Measurements from ENCODE around the gene ATXN2. TPM values are rescaled to one million over a fixed set of nuclear protein-coding genes. Genes with fewer than 3 reads are reported as not detected.

ATXN2 gene
- total RNA-seq, 1 experiment from 2014 or later: 17.2 TPM

- no peak overlapping the region for H3K4me3 ChIP-seq (ENCODE audit: low read length)
- no TSS peak for BruUV-seq (replicated peaks)
- intact Hi-C loops (cut with micrococcal nuclease): no loop called here
- H3F3A ChIP-seq (ENCODE audit: low read length, unreplicated experiment): peaks cover 16% of the 10 kb centered on the region
- no peaks in the 10 kb centered on the region for H3K9me2 ChIP-seq (replicated peaks; ENCODE audit: low read length)
- H3K4me1 ChIP-seq (ENCODE audit: insufficient read depth, low read length): peaks cover 27% of the 10 kb centered on the region
- H3K27ac ChIP-seq (ENCODE audit: low read length): no peak overlapping the region
- ChIA-PET CTCF (no interaction called here), POLR2A (ENCODE audit: unreplicated experiment) (no interaction called here)
- no peaks in the 10 kb centered on the region for H3K36me3 ChIP-seq (ENCODE audit: low read depth, low read length)
- DNase-seq (no peak), ATAC-seq (no peak)
- H4K20me1 ChIP-seq (ENCODE audit: low read length): peaks cover 25% of the 10 kb centered on the region
- H3K27me3 ChIP-seq (ENCODE audit: low read length): no peaks in the 10 kb centered on the region
- TF ChIP-seq EZH2 (IDR thresholded peaks at IDR 0.05; ENCODE audit: low read length, unreplicated experiment) (no peak), CTCF (conservative IDR thresholded peaks at IDR 0.05; ENCODE audit: low read depth, low read length) (no peak), EZH2phosphoT487 (IDR thresholded peaks at IDR 0.05; ENCODE audit: borderline replicate concordance, low read length) (no peak)
- peaks cover 93% of the 10 kb centered on the region for H3K79me2 ChIP-seq (ENCODE audit: low read length)
- H2AFZ ChIP-seq (ENCODE audit: low read length): no peak overlapping the region
- H3K9me3 ChIP-seq (ENCODE audit: low read length): no peaks in the 10 kb centered on the region
- H3K9ac ChIP-seq (ENCODE audit: low read length): no peak overlapping the region
- H3K4me2 ChIP-seq (ENCODE audit: low read length): no peak overlapping the region
These were observed 18.4 kb downstream of the ATXN2 start for GRCh38 chr12:111580737-111581136.

- no TSS peak for BruUV-seq (replicated peaks)
- no peak overlapping the region for H3K4me2 ChIP-seq (ENCODE audit: low read length)
- intact Hi-C loops (cut with micrococcal nuclease): no loop called here
- H3K9me3 ChIP-seq (ENCODE audit: low read length): no peaks in the 10 kb centered on the region
- H2AFZ ChIP-seq (ENCODE audit: low read length): no peak overlapping the region
- no peaks in the 10 kb centered on the region for H3K27me3 ChIP-seq (ENCODE audit: low read length)
- peaks cover 16% of the 10 kb centered on the region for H3F3A ChIP-seq (ENCODE audit: low read length, unreplicated experiment)
- DNase-seq (no peak), ATAC-seq (no peak)
- no peak overlapping the region for H3K4me3 ChIP-seq (ENCODE audit: low read length)
- ChIA-PET POLR2A (ENCODE audit: unreplicated experiment) (no interaction called here), CTCF (no interaction called here)
- peaks cover 93% of the 10 kb centered on the region for H3K79me2 ChIP-seq (ENCODE audit: low read length)
- peaks cover 22% of the 10 kb centered on the region for H4K20me1 ChIP-seq (ENCODE audit: low read length)
- H3K9ac ChIP-seq (ENCODE audit: low read length): no peak overlapping the region
- H3K9me2 ChIP-seq (replicated peaks; ENCODE audit: low read length): no peaks in the 10 kb centered on the region
- peaks cover 27% of the 10 kb centered on the region for H3K4me1 ChIP-seq (ENCODE audit: insufficient read depth, low read length)
- no peak overlapping the region for H3K27ac ChIP-seq (ENCODE audit: low read length)
- TF ChIP-seq EZH2 (IDR thresholded peaks at IDR 0.05; ENCODE audit: low read length, unreplicated experiment): no peak
- no peak for TF ChIP-seq EZH2phosphoT487 (IDR thresholded peaks at IDR 0.05; ENCODE audit: borderline replicate concordance, low read length)
- no peak for TF ChIP-seq CTCF (conservative IDR thresholded peaks at IDR 0.05; ENCODE audit: low read depth, low read length)
- H3K36me3 ChIP-seq (ENCODE audit: low read depth, low read length): no peaks in the 10 kb centered on the region
These were observed 19.0 kb downstream of the ATXN2 start for GRCh38 chr12:111580119-111580425.

- H3K4me3 ChIP-seq (ENCODE audit: low read length): no peak overlapping the region
- H3K4me2 ChIP-seq (ENCODE audit: low read length): peak overlapping the region; percentile 54
- BruUV-seq (replicated peaks): no TSS peak
- no peaks in the 10 kb centered on the region for H3K27me3 ChIP-seq (ENCODE audit: low read length)
- H3K36me3 ChIP-seq (ENCODE audit: low read depth, low read length): no peaks in the 10 kb centered on the region
- ATAC-seq: no peak; the same call in 1 of the 2 replicates
- CTCF ChIA-PET: no interaction called here
- H3K9me2 ChIP-seq (replicated peaks; ENCODE audit: low read length): no peaks in the 10 kb centered on the region
- no peak for DNase-seq
- H3F3A ChIP-seq (ENCODE audit: low read length, unreplicated experiment): peaks cover 16% of the 10 kb centered on the region
- peaks cover 22% of the 10 kb centered on the region for H4K20me1 ChIP-seq (ENCODE audit: low read length)
- H2AFZ ChIP-seq (ENCODE audit: low read length): no peak overlapping the region
- peak overlapping the region; percentile 64 for H3K27ac ChIP-seq (ENCODE audit: low read length)
- intact Hi-C loops (cut with micrococcal nuclease): loop anchor here (2.0 kb wide), 2 partner anchors 18 to 34 kb away; no protein-coding TSS in a partner anchor
- no peak overlapping the region for H3K9ac ChIP-seq (ENCODE audit: low read length)
- H3K79me2 ChIP-seq (ENCODE audit: low read length): peaks cover 93% of the 10 kb centered on the region
- TF ChIP-seq EZH2phosphoT487 (IDR thresholded peaks at IDR 0.05; ENCODE audit: borderline replicate concordance, low read length) (no peak), EZH2 (IDR thresholded peaks at IDR 0.05; ENCODE audit: low read length, unreplicated experiment) (no peak), CTCF (conservative IDR thresholded peaks at IDR 0.05; ENCODE audit: low read depth, low read length) (no peak)
- POLR2A ChIA-PET (ENCODE audit: unreplicated experiment): interaction anchor here (0.6 kb wide), 1 partner anchor 23 kb away, joined by 3 read pairs; no protein-coding TSS in a partner anchor
- peaks cover 24% of the 10 kb centered on the region for H3K4me1 ChIP-seq (ENCODE audit: insufficient read depth, low read length)
- no peaks in the 10 kb centered on the region for H3K9me3 ChIP-seq (ENCODE audit: low read length)
These were observed 20.2 kb downstream of the ATXN2 start for GRCh38 chr12:111578971-111579340.
